KOPT-K1 (cell line): ENCODE results near the gene SPTY2D1.

Source experiments
- H3K27ac ChIP-seq: fragments of 200-600 bp; sonication (generic); 2 replicates; pipeline ENCODE4 v1.5.1; 2016; ENCODE audit warnings: antibody characterized with exemption, mild to moderate bottlenecking, low read depth, low read length; ENCODE audit not compliant: poor library complexity, severe bottlenecking
- H3K36me3 ChIP-seq: fragments of 200-600 bp; sonication (generic); 2 replicates; pipeline ENCODE4 v1.5.1; 2017; ENCODE audit warnings: antibody characterized with exemption, mild to moderate bottlenecking, low read length, moderate library complexity; ENCODE audit not compliant: insufficient read depth
- H3K9me3 ChIP-seq: fragments of 200-600 bp; sonication (generic); 2 replicates; pipeline ENCODE4 v1.5.1; 2017; ENCODE audit warnings: antibody characterized with exemption, low read length, mild to moderate bottlenecking; ENCODE audit not compliant: insufficient read depth, poor library complexity, severe bottlenecking

SPTY2D1 gene

DNA sequence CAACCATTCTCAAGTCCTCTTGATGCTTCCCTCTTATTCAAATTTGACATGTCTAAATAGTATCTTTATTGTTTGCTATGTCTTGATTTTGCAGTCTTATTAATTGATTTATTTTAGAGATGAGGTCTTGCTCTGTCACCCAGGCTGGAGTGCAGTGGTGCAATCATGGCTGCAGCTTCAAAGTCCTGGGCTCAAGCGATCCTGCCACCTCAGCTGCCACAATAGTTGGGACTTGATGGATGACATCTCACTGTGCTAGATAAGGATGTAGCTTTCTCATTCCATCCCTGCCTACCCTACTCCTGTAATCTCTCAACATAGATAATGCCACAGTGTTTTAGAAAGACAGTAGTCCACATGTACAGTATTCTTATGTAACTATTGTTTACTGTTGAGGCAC, 7.5 kb upstream of the SPTY2D1 start:
- no peaks in the 10 kb centered on the region for H3K36me3 ChIP-seq
- H3K27ac ChIP-seq, result no peak overlapping the region
- no peaks in the 10 kb centered on the region for H3K9me3 ChIP-seq

DNA sequence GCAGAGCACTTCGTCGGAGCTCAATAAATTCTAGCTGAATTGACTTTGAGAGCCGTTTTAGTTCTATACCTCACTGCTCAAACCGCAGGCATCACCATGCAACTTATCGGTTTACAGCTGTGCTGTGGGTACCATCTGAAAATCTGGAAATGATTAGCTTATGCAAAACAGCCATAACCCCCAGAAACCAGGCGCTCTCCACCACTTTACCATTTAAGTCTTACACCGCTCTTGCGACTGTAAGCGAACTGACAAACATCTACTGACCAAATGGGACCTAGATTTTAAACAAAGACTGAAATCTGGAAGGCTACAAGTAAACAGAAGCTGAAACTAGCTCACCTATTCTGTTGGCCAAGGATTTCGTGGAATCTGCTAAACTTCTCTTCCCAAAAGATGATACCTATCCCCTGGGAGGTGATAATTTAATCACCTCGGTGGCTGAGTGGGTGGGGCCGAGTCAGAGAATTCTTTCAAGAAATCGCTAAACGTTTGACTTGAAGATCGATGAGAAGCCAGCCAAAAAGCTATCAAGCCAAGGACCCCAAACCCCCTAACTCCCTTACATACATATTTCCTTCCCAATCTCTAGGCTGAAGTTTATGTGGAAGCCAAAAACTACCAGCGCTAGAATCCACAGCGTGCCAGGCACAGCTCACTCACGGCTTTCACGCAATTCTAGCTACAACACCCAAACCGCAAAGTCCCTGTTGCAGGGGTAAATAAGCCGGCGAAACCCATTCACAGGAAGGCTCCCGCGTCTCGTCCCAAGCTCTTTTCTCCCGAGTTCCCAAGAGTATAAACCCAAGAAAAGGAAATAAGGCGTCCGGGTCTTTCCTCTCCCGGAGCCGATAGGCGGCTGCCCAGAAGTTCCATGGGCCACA, 644 bp downstream of the SPTY2D1 start:
- Histone ChIP-seq H3K9me3 (no peaks in the 10 kb centered on the region), H3K36me3 (no peaks in the 10 kb centered on the region), H3K27ac (peak overlapping the region; percentile 83)

DNA sequence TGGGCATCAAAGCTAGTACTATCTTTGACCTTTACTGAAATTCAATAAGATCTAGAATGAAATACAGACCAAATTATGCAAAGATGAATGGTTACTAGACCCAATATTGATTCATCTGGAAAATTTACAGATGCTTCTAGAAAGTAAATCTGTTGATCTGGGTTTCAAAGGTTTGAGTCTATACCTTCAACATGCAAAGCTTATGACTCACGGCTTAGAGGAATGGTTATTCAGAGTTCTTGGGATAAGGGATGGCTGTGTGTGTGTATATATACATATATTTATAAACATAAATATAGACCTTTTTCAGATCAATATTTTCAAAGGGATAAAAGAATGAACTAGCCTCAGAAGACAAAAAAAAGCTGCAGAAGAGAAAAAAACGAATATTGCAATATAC, 1.3 kb downstream of the SPTY2D1 start:
- peak overlapping the region; percentile 83 for H3K27ac ChIP-seq
- no peaks in the 10 kb centered on the region for H3K9me3 ChIP-seq
- H3K36me3 ChIP-seq, result no peaks in the 10 kb centered on the region

DNA sequence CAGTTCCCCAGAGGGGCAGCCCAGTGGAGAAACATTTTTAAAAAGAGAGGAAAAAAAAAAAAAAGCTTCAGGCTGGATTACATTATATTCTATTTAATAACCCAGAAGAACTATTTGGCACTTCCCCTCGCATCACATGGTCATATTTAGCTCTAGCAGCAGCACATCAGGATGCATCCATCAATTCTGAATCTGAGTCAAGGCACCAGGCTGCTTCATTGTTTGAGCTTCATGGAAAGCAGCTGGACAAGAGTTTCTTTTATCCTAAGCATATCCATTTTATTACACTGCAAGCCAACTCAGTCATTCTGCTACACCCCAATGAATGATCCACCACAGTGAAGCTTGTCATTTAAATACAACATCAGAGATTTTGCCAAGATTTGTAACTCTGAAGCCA, 10.0 kb downstream of the SPTY2D1 start:
- no peak overlapping the region for H3K27ac ChIP-seq
- no peaks in the 10 kb centered on the region for H3K9me3 ChIP-seq
- H3K36me3 ChIP-seq, result no peaks in the 10 kb centered on the region

DNA sequence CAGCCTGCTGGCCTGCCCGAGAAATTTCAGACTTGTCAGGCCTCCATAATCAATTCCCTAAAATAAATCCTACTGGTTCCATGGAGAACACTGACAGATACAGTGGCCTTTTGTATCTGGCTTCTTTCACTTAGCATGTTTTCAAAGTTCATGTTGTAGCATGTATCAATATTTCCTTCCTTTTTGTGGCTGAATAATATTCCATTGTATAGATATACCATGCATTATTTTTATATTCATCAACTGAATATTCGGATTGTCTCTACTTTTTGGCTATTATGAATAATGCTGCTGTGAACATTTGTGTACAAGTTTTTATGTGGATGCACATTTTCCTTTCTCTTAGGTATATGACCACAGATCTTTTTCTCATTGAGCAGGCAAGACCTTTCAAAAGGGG, 10.4 kb downstream of the SPTY2D1 start:
- Histone ChIP-seq H3K9me3 (no peaks in the 10 kb centered on the region), H3K27ac (no peak overlapping the region), H3K36me3 (no peaks in the 10 kb centered on the region)

DNA sequence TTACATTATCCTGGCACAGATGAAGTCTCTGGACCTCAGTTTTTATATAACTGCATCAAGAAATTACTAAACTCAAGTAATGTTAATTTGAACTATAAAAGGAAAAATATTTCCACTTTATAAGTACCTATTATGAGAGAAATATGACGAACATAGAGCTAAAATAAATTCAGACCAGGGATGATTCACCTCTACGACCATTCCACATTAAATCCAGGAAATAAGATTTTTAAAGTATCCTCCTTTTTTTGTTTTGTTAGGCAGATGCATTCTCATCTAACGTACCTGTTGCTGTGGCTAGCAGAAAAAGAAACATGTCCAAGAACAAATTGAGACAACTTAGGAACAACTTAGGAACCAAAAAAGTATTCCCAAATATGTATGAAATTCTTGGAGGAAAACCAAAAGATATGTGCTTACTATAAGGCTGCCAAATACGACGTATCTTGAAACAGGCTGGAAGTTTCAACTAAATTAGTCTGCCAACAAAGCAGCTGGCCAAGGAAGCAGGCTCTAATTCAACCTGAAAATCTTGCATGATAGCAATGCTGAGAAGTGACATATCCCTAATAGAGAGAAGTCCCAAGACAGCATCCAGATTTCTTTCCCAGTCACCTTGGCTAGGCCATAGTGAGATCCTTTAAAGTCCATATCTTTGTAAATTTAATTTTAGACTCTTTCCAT, 15.7 kb downstream of the SPTY2D1 start:
- no peak overlapping the region for H3K27ac ChIP-seq
- peaks cover 32% of the 10 kb centered on the region for H3K36me3 ChIP-seq
- no peaks in the 10 kb centered on the region for H3K9me3 ChIP-seq

DNA sequence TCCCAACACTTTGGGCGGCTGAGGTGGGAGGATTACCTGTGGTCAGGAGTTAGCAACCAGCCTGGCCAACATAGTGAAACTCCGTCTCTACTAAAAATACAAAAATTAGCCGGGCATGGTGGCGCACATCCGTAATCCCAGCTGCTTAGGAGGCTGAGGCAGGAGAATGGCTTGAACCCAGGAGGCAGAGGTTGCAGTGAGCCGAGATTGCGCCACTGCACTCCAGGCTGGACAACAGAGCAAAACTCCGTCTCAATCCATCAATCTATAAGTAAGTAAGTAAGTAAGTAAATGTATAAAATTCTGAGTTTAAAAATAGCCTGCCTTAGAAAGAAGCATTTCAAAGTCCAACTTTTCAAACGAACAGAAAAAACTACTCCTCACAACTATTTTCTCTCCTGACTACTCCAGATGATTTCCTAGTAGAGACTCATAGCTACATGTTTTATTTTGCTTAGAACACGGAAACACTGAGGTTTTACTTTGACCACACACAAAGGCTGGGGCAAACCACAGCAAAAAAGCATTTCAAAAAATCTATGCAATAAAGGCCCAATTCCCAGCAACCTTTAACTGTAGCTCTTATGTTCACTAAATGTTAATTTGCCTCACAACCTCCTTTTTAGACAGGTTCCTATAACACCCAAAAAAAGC, 16.3 kb downstream of the SPTY2D1 start:
- Histone ChIP-seq H3K9me3 (no peaks in the 10 kb centered on the region), H3K27ac (no peak overlapping the region), H3K36me3 (peaks cover 38% of the 10 kb centered on the region)

DNA sequence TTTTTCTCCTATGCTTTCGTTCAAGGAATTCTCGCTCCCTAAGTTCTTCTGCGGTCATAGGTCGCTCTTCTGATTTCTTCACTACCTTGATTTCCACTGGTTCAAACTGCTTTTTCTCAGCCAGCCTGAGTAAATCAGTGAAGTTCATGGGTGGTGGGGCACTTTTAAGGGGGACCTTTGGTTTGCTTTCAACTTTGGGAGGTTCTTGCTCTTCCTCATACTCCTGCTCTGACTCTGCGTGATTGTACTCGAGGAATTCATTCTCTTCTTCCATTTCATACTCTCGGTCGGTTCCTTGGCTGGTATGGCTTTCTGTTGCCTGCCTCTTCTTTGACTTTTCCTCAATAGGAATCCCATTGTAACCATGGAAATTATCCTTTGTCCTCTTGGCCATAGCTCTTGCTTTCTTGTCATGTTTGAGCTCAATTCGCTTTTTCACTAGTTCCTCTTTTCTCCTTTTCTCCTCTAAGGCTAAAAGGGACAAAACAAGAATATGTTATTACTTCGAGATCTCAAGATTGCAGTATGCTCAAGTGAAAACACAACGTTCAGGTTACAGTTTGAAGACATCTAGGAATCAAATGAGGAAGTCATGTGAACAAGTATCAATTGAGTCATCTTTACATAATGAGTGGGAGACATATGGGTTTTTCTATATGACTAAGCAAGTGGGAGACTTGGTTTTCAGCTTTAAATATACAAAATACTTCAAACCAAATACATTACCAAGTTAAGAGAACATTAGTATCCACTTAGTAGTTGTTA, 18.3 kb downstream of the SPTY2D1 start:
- Histone ChIP-seq H3K36me3 (peaks cover 47% of the 10 kb centered on the region), H3K9me3 (no peaks in the 10 kb centered on the region), H3K27ac (no peak overlapping the region)

DNA sequence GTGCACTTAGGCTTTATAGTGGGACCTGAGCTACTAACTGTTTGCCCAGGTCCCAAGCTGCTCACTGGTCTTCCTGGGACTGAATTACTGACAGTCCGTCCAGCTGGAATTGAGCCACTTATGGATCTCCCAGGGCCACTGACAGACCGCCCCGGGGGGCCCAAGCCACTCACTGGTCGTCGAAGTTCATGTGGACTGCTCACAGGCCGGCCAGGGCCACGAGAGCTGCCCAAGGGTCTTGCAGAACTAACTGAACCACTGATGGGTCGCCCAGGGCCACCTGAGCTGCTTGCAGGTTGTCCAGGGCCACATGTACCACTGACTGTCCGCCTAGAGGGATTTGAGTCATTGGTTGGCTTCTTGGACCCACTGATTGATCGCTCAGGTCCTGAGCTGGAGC, 19.5 kb downstream of the SPTY2D1 start:
- Histone ChIP-seq H3K36me3 (peaks cover 58% of the 10 kb centered on the region), H3K27ac (no peak overlapping the region), H3K9me3 (no peaks in the 10 kb centered on the region)

DNA sequence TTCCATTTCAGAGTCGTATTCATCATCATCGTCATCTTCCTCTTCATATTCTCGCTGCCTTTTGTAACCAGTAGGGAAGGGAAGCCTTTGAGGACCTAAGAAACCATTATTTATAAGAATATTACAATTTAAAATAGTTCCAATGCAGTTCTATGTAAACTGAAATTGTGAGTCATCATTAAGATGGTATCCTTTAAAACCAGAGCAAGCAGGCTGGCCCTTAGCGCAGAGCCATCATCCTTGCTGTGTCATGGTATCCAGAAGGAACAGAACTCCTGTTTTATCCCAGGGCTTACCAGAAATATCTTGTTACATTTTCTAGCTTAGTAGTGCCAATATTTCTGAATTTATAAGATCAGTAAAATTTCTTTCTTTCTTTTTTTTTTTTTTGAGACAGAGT, 21.7 kb downstream of the SPTY2D1 start:
- no peaks in the 10 kb centered on the region for H3K9me3 ChIP-seq
- H3K36me3 ChIP-seq, result peaks cover 80% of the 10 kb centered on the region
- no peak overlapping the region for H3K27ac ChIP-seq

DNA sequence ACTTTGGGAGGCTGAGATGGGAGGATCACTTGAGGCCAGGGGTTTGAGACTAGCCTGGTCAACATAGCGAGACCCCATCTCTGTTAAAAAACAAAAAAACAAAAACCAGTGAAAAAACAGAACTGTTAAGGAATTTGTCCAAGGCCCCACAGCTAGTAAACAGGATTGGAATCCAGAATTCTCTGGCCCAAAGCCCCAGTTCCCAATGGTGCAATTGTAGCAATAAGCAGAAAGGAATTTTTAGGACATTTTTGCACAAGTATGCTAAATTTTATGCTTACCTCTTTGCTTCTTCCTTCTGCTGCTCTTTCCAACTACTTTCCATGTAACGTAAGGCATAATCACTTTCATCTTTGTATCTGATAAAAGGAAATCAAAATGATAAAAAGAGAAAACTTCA, 22.9 kb downstream of the SPTY2D1 start:
- H3K36me3 ChIP-seq, result peaks cover 81% of the 10 kb centered on the region

DNA sequence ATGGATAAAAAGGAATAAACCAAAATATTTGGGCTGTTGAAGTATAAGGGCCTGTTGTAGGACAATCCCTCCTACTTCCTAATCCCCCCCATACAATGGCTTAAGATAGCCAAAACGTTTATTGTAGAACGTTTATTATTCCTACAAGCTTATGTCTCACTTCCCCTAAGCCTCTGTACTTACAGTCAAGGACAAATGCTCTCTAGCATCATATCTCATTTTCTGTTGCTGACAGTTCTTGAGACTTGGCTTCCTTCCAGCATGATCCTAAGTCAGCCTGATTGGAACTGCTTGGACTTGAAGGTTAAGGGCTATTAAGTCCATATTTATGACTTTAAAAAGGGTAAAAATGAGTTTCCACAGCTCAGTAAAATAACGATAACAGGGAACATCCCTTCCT, 25.8 kb downstream of the SPTY2D1 start:
- Histone ChIP-seq H3K36me3 (peaks cover 57% of the 10 kb centered on the region), H3K9me3 (no peaks in the 10 kb centered on the region), H3K27ac (no peak overlapping the region)

More for the DNA sequence above, 22.9 kb downstream of the SPTY2D1 start:
- Histone ChIP-seq H3K9me3 (no peaks in the 10 kb centered on the region), H3K27ac (no peak overlapping the region)

DNA sequence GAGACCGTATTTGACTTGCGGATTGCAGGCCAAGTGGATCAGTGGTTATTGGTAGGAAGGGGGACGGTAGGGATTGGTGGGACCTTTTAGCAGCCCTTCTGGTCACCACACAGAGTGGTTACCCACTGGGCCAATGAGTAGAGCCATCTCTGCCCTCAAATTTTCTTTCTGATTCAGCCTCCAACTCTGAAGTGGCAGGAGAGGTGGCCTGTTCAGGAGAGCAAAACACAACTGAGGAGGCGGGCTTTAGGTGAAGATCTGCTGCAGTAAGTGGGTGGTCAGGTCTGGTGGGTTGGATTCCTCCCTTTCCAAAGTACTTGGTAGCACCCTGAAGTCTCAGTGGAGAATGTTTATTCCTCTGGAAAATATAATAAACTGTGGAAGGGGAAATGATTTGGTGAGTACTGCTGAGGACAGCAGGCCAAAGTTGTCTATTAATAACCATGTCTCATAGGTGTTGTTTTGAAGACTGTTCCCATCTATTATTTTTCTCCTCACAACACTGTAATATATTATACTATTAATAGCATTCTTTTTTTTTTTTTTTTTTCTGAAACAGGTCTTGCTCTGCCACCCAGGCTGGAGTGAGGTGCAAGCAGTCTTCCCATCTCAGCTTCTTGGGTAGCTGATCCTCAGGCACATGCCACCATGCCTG, 33.1 kb downstream of the SPTY2D1 start:
- H3K9me3 ChIP-seq, result no peaks in the 10 kb centered on the region
- H3K27ac ChIP-seq, result no peak overlapping the region
- H3K36me3 ChIP-seq, result peaks cover 3% of the 10 kb centered on the region; the same call in 1 of the 2 replicates

DNA sequence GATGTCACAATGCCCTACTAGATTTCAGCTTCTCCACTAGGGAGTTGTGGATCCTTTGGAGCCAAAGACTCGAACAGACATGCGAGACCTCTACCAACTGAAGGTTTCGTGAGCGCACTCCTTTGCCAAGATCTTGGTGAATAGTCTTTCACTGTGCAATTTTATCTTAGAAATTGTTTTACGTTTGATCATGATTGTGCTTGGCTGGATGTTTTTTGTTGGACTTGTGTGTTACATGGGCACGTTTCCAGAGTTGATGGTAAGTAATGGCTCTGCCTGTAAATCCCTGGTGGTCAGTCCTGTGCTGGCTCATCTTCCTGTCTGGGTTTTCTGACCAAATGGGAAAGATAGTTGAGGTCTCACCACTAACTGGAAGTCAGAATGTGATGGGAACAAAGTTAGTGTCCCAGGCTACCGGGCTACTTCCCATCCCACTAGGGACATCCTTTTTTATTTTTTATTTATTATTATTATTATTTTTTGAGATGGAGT, 34.4 kb downstream of the SPTY2D1 start, which contains the start of gene MISFA:
Gene MISFA, plus strand, starts transcription at position 51 of the 492 bp plus-strand sequence. Its CDS starts 140 bp downstream, at position 191.
- Histone ChIP-seq H3K9me3 (no peaks in the 10 kb centered on the region), H3K36me3 (no peaks in the 10 kb centered on the region), H3K27ac (no peak within 1 kb of the TSS)
